Measurements from ENCODE around the gene FBXW5.

The FBXW5 gene

GRCh38 chr9:136925414-136926153 lies 19.0 kb downstream of the FBXW5 start:
- Mint-ChIP-seq H3K4me1 (ENCODE audit: low read depth) (no peaks in the 10 kb centered on the region), H3K4me3 (no peak overlapping the region), H3K9me3 (no peaks in the 10 kb centered on the region), H3K27me3 (no peaks in the 10 kb centered on the region), H3K27ac (no peak overlapping the region), H3K36me3 (ENCODE audit: low read depth) (peaks cover 40% of the 10 kb centered on the region)

- no peaks in the 10 kb centered on the region for H3K4me1 Mint-ChIP-seq (ENCODE audit: low read depth)
- H3K9me3 Mint-ChIP-seq, result no peaks in the 10 kb centered on the region
- peaks cover 45% of the 10 kb centered on the region for H3K36me3 Mint-ChIP-seq (ENCODE audit: low read depth)
- no peak overlapping the region for H3K27ac Mint-ChIP-seq
- H3K27me3 Mint-ChIP-seq, result no peaks in the 10 kb centered on the region
- H3K4me3 Mint-ChIP-seq, result no peak overlapping the region
These were observed 20.7 kb downstream of the FBXW5 start for GRCh38 chr9:136923881-136924280.

- H3K9me3 Mint-ChIP-seq, result no peaks in the 10 kb centered on the region
- H3K27me3 Mint-ChIP-seq, result no peaks in the 10 kb centered on the region
- H3K4me3 Mint-ChIP-seq, result no peak overlapping the region
- H3K27ac Mint-ChIP-seq, result no peak overlapping the region
- no peaks in the 10 kb centered on the region for H3K4me1 Mint-ChIP-seq (ENCODE audit: low read depth)
- peaks cover 42% of the 10 kb centered on the region for H3K36me3 Mint-ChIP-seq (ENCODE audit: low read depth)
These were observed 22.0 kb downstream of the FBXW5 start for GRCh38 chr9:136922540-136922939.

DNA sequence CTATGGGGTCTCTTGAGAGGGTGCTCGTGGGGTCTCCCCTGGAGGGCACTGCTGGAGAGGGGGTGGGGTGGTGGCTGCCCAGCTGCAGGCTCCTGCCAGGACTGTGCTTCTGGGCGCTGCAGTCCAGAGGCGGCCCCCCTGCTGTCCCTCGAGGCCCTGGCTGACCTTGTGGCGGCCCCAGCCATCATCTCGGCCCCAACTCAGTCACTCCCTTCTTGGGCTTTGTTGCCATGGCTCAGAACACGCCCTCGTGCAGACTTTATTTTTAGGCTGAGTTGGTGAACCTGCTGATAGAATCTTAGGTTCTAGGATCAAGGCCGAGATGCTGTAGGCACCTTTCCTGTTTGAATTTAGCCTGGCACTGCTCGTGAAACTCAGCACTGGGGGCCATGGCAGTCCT lies 22.8 kb downstream of the FBXW5 start:
- Mint-ChIP-seq H3K27me3 (no peaks in the 10 kb centered on the region), H3K4me1 (ENCODE audit: low read depth) (no peaks in the 10 kb centered on the region), H3K27ac (no peak overlapping the region), H3K4me3 (no peak overlapping the region), H3K36me3 (ENCODE audit: low read depth) (peaks cover 45% of the 10 kb centered on the region), H3K9me3 (no peaks in the 10 kb centered on the region)

- Mint-ChIP-seq H3K27ac (no peak overlapping the region), H3K4me3 (no peak overlapping the region), H3K27me3 (no peaks in the 10 kb centered on the region), H3K9me3 (no peaks in the 10 kb centered on the region), H3K4me1 (ENCODE audit: low read depth) (no peaks in the 10 kb centered on the region), H3K36me3 (ENCODE audit: low read depth) (peaks cover 47% of the 10 kb centered on the region)
These were observed 23.2 kb downstream of the FBXW5 start for GRCh38 chr9:136921307-136921706.

DNA sequence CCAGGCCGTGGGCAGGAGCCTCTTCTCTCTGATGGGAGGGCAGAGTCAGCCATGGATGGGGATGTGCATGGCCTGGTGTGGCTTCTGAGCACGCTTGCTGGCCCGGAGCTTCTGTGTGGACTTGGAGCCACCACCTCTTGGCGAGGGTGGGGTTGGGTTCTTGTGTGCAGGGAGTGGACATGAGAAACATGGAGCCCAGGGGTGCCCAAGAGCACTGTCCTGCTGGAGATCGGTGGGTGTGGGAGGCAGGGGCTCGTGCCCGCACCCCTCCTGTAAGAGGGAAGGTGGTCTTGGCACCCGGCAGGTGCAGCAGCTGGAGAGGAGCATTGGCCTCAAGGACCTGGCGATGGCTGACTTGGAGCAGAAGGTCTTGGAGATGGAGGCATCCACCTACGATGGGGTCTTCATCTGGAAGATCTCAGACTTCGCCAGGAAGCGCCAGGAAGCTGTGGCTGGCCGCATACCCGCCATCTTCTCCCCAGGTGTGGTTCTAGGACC lies 23.8 kb downstream of the FBXW5 start:
- Mint-ChIP-seq H3K4me1 (ENCODE audit: low read depth) (peaks cover 2% of the 10 kb centered on the region), H3K4me3 (no peak overlapping the region), H3K9me3 (no peaks in the 10 kb centered on the region), H3K27ac (no peak overlapping the region), H3K27me3 (no peaks in the 10 kb centered on the region), H3K36me3 (ENCODE audit: low read depth) (peaks cover 50% of the 10 kb centered on the region)

GRCh38 chr9:136920069-136920468 lies 24.5 kb downstream of the FBXW5 start:
- no peak overlapping the region for H3K4me3 Mint-ChIP-seq
- peaks cover 52% of the 10 kb centered on the region for H3K36me3 Mint-ChIP-seq (ENCODE audit: low read depth)
- H3K9me3 Mint-ChIP-seq, result no peaks in the 10 kb centered on the region
- H3K27ac Mint-ChIP-seq, result no peak overlapping the region
- H3K4me1 Mint-ChIP-seq (ENCODE audit: low read depth), result peaks cover 2% of the 10 kb centered on the region
- no peaks in the 10 kb centered on the region for H3K27me3 Mint-ChIP-seq

DNA sequence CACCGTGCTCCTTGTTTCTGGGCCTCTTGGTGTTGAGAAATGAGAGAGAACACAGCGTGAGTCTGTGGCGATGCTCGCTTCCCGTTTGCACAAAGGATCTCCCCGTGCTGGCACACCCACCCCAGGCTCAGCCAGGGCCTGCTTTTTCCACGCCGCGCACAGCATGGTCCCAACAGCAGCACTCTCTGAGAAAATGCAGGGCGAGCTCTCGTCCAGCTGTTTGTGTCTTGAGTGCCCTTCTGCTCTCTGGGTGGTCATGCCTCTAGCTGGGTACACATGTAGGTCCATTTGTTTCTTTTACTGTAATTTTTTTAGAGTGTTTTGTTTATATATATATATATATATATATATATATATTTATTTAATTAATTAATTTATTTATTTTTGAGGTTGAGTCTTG lies 26.6 kb downstream of the FBXW5 start:
- Mint-ChIP-seq H3K4me1 (ENCODE audit: low read depth) (peaks cover 2% of the 10 kb centered on the region), H3K27me3 (no peaks in the 10 kb centered on the region), H3K4me3 (no peak overlapping the region), H3K36me3 (ENCODE audit: low read depth) (peaks cover 51% of the 10 kb centered on the region), H3K9me3 (no peaks in the 10 kb centered on the region), H3K27ac (no peak overlapping the region)

DNA sequence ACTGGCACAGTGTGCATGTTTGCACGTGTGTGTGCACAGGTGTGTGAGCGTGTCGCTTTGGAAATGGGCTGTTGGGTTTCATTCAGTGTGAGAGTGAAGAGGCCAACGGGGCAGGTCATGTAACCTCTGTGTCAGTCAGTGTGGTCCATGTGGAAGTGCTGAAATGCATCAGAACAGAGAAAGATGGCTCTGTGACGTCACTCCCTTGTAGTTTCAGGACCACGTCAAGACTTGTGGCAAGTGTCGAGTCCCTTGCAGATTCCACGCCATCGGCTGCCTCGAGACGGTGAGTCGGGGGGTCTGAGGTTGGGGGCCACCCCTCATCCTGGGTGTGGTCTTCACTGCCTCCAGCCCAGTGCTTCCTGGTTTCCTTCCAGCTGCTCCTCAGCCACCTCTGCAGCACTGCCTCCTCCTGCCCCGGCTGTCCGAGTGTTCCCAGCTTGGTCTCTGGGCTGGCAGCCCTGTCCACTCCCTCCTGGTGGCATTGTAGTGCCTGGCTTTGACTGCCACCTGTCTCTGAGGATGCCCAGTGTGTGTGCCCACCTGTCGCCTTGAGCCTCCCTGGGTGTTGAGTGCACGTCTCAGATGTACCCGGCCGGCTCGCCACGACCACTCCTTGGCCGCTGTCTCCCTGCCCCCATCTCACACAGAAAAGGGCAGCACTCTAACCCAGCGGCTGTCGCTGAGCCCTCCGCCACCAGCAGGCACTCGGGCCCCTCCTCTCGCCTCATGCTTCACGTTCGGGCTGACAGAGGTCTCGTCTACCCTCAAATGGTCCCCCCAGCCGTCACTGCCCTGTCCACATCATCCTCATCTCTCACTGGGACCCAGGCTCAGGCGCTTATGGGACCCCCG lies 28.0 kb downstream of the FBXW5 start:
- H3K36me3 Mint-ChIP-seq (ENCODE audit: low read depth), result peaks cover 51% of the 10 kb centered on the region
- H3K9me3 Mint-ChIP-seq, result no peaks in the 10 kb centered on the region
- no peaks in the 10 kb centered on the region for H3K27me3 Mint-ChIP-seq

GRCh38 chr9:136915632-136916329 lies 28.8 kb downstream of the FBXW5 start:
- no peaks in the 10 kb centered on the region for H3K27me3 Mint-ChIP-seq
- peaks cover 2% of the 10 kb centered on the region for H3K4me1 Mint-ChIP-seq (ENCODE audit: low read depth)
- H3K27ac Mint-ChIP-seq, result no peak overlapping the region
- no peak overlapping the region for H3K4me3 Mint-ChIP-seq
- peaks cover 51% of the 10 kb centered on the region for H3K36me3 Mint-ChIP-seq (ENCODE audit: low read depth)
- H3K9me3 Mint-ChIP-seq, result no peaks in the 10 kb centered on the region

More for the DNA sequence above, 28.0 kb downstream of the FBXW5 start:
- peaks cover 2% of the 10 kb centered on the region for H3K4me1 Mint-ChIP-seq (ENCODE audit: low read depth)
- H3K27ac Mint-ChIP-seq, result no peak overlapping the region
- H3K4me3 Mint-ChIP-seq, result no peak overlapping the region

DNA sequence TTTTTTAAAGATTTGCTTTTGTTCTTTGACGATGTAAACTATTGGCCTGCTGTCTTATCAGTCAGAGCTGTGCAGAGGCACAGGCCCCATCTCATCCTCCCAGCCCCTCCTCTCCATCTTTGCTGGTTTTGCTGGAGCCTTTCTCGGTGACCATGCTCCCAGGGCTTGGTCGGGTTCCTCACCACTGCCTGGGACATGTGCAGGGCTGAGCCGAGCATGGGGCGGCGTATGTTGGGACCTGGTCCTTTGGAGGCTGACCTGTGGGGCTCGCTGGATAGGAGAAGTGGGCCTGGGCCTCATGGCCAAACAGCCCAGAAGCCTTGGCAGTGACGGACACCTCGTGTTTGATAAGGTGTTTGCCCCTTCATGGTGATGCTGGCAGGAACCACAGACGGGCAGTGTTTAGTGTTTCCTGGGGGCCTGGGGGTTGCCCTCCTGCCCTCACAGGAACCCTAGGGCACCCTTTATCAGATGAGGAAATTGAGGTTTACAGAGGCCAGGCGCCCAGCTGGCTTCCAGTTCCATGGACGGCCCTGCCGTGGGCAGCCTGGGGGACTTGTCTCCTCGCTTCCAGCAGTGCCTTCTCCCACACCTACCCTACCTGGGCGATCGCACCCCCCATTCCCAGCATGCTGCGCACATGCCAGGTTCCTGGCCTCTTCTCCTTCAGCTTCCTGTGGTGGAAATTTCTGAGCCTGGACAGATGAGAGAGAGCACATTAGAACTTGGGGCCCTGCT lies 30.7 kb downstream of the FBXW5 start:
- Mint-ChIP-seq H3K27ac (no peak overlapping the region), H3K4me3 (no peak overlapping the region), H3K27me3 (no peaks in the 10 kb centered on the region), H3K9me3 (no peaks in the 10 kb centered on the region), H3K36me3 (ENCODE audit: low read depth) (peaks cover 46% of the 10 kb centered on the region), H3K4me1 (ENCODE audit: low read depth) (peaks cover 2% of the 10 kb centered on the region)

- Mint-ChIP-seq H3K4me3 (no peak overlapping the region), H3K27ac (no peak overlapping the region), H3K36me3 (ENCODE audit: low read depth) (peaks cover 48% of the 10 kb centered on the region), H3K4me1 (ENCODE audit: low read depth) (peaks cover 5% of the 10 kb centered on the region), H3K9me3 (no peaks in the 10 kb centered on the region), H3K27me3 (no peaks in the 10 kb centered on the region)
These were observed 33.7 kb downstream of the FBXW5 start for GRCh38 chr9:136910901-136911245.

DNA sequence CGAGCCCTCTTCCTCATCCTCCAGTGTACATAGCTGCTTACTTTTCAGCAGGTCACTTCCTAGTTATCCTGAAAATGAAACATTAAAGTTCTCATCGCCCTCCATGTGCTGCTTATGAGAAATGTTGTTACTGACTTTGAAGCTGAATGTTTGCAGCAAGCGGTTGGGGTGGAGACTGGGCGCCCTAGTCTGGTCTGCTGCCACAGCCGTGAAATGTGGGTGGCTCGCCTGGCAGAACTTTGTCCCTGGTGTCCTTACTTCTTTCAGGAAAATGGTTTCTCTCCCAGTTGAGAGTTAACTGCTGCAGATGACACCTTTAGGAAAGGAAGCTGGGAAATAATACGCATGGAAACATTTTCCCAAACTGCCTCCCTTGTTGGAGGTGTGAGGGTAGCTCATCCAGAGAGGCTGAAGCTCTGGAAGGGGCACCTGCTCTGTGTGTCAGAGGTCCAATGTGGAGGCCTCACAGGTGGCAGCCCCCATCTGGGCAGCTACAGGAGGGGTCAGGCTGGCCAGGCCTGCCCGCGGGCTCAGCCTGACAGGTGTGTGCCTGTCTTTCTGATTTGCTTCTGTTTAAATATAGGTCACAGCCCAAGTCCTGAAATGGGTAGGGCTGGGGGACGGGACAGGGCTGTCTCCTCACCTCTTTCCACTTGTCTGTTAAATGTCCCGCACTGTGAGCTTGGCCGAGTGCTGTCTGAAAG lies 34.2 kb downstream of the FBXW5 start:
- H3K27me3 Mint-ChIP-seq, result no peaks in the 10 kb centered on the region
- no peak overlapping the region for H3K4me3 Mint-ChIP-seq
- peaks cover 8% of the 10 kb centered on the region for H3K4me1 Mint-ChIP-seq (ENCODE audit: low read depth)
- H3K27ac Mint-ChIP-seq, result no peak overlapping the region
- no peaks in the 10 kb centered on the region for H3K9me3 Mint-ChIP-seq
- peaks cover 47% of the 10 kb centered on the region for H3K36me3 Mint-ChIP-seq (ENCODE audit: low read depth)
